Muscle of leg (tissue), 11 donors: ENCODE results near the gene RCN1. TPM values are rescaled to one million over a fixed set of nuclear protein-coding genes. Genes with fewer than 3 reads are reported as not detected.
A peak's percentile ranks its signal among the peaks of the same experiment; 100 is the strongest.
"Not testable (repeated sequence)": the region's sequence is repeated elsewhere in the genome, so short reads cannot be mapped to it uniquely, and the experiment has no call there.

Experiments used
- DNase-seq: peaks from one replicate; pipeline ENCODE4 v3.0.0; 2013
- H3K27ac ChIP-seq: one replicate; pipeline ENCODE4 v1.5.1; 2013; ENCODE audit warnings: mild to moderate bottlenecking, low read length, control low read depth
- H3K27me3 ChIP-seq: one replicate; pipeline ENCODE4 v1.6.1; 2013; ENCODE audit warnings: low read length; ENCODE audit not compliant: control insufficient read depth, insufficient read depth
- H3K36me3 ChIP-seq: one replicate; pipeline ENCODE4 v1.6.1; 2013; ENCODE audit warnings: low read length; ENCODE audit not compliant: control insufficient read depth, insufficient read depth
- H3K4me1 ChIP-seq: one replicate; pipeline ENCODE4 v1.6.1; 2013; ENCODE audit warnings: low read length; ENCODE audit not compliant: control insufficient read depth, insufficient read depth
- H3K4me3 ChIP-seq: one replicate; pipeline ENCODE4 v1.5.1; 2013; ENCODE audit warnings: low read length, control low read depth
- H3K9me3 ChIP-seq: replicated peaks from 2 replicates; pipeline ENCODE4 v1.6.1; 2013; ENCODE audit warnings: low read depth, low read length; ENCODE audit not compliant: control insufficient read depth
- WGBS: methylation state at CpG from one replicate; pipeline ENCODE4 v1.1.5; 2013; ENCODE audit warnings: missing lambda C conversion rate; ENCODE audit not compliant: insufficient coverage; 5-methylcytosine and 5-hydroxymethylcytosine counted together
- polyA plus RNA-seq, 8 donors: library from polyadenylated mRNA; unstranded; fragments of 120-200 nt; gene quantifications; one replicate each; pipeline versions ENCODE4 v1.2.1 to v1.2.3, GENCODE V29; 2013; ENCODE audit warnings: inconsistent platforms in 1 of 8, low replicate concordance in 1 of 8; ENCODE audit not compliant: insufficient read length in 8 of 8, insufficient read depth in 1 of 8
- total RNA-seq: library from RNA; stranded (reverse); fragments of 120-200 nt; gene quantifications from one replicate; pipeline ENCODE4 v1.2.4, GENCODE V29; 2013

The RCN1 gene
- total and polyA plus RNA-seq, 9 donors: 104 to 202 (median 145) TPM

DNA sequence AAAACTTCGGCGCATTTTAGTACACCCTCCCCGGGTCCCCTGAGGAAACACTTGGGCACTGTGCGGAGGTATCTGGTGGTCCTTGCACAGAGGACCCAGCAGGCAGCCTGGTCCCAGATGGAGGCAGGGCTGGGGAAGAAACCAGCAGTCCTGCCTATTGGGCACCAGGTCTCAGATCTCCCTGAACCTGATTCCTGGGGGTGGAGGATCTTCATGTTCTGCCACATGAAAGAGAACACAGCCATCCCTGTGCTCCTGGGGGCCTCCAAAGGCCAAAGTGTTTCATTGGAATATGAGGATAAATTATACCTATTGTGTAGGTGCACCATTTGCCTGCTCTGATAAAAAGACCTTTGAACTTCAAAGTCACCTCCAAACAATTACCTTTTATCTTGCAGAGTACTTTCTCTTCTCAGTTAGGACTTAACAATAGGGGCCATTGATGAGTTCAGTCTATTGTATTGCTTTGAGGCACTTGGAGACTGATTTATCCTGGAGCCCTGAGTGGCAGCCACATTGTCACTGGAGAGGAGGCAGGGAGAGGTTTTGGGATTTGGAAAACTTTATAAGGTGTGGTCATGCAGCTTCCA is 1.8 kb downstream of the RCN1 start:
- no peak overlapping the region for H3K27ac ChIP-seq
- H3K36me3 ChIP-seq: peaks cover 10% of the 10 kb centered on the region
- no peak for DNase-seq
- no peaks in the 10 kb centered on the region for H3K9me3 ChIP-seq
- 86% methylated on average over 4 of the region's 4 CpGs for WGBS
- H3K4me1 ChIP-seq: peaks cover 22% of the 10 kb centered on the region
- H3K4me3 ChIP-seq: peak overlapping the region; percentile 61
- no peaks in the 10 kb centered on the region for H3K27me3 ChIP-seq

- H3K9me3 ChIP-seq: no peaks in the 10 kb centered on the region
- 88% methylated on average over 1 of the region's 1 CpG for WGBS
- H3K36me3 ChIP-seq: peaks cover 31% of the 10 kb centered on the region
- peaks cover 16% of the 10 kb centered on the region for H3K4me1 ChIP-seq
- no peaks in the 10 kb centered on the region for H3K27me3 ChIP-seq
- no peak overlapping the region for H3K27ac ChIP-seq
- DNase-seq: no peak
- H3K4me3 ChIP-seq: no peak overlapping the region
Measured at GRCh38 chr11:32094923-32095322, 4.0 kb downstream of the RCN1 start.

DNA sequence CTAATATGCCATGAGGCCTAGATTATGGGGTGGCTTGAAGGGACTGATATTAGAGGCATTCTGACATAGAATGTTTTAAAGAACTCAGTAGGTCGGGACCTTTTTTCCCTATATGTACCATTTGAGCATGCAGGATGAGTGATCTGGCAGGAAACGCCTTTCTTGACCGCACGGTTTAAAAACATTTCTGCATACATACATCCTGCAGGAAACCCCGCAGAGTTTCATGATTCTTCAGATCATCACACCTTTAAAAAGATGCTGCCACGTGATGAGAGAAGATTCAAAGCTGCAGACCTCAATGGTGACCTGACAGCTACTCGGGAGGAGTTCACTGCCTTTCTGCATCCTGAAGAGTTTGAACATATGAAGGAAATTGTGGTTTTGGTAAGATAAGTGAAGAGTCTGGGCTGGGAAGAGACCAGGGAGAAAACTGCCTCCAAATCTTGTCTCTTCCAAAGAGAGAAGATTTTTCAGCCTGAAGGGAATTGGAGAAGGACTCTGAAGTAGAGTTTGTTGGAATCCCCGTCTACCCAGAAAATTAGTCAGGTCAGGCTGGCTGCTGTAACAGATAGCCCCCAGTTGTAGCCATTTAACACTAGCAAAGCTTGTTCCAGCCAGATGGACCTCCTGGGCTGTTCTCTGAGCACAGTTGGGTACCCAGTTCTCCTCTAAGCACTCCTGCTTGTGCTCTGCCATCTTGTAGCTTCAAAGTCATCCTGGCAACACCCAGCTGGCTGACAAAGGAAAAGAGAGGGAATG is 7.4 kb downstream of the RCN1 start:
- DNase-seq: no peak
- Histone ChIP-seq H3K4me3 (no peak overlapping the region), H3K27me3 (no peaks in the 10 kb centered on the region), H3K9me3 (no peaks in the 10 kb centered on the region), H3K27ac (no peak overlapping the region), H3K36me3 (peaks cover 59% of the 10 kb centered on the region), H3K4me1 (peaks cover 6% of the 10 kb centered on the region)
- 100% methylated on average over 1 of the region's 8 CpGs for WGBS

DNA sequence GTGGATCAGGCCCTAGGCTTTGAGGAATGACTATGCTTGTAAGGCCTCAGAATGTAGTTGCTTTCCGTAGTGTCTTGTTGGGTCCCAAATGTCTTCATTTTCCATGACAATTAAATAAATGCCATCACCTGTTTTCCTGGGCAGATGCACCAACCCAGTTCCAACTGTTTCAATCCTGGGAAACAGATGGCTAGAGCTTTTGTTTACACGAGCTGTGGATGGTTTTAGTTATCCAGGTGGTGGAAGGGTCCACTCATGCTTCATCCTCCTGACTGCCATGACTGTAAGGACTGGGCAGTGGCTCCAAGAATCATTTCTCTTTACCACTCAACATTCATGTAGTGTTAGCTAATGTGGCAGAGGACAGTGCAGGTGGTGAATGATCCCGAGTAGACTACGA is 8.6 kb downstream of the RCN1 start:
- Histone ChIP-seq H3K9me3 (no peaks in the 10 kb centered on the region), H3K4me1 (peaks cover 5% of the 10 kb centered on the region), H3K27me3 (no peaks in the 10 kb centered on the region), H3K4me3 (no peak overlapping the region), H3K36me3 (peaks cover 68% of the 10 kb centered on the region), H3K27ac (no peak overlapping the region)
- DNase-seq: no peak
- no CpG with 5 or more reads among the region's 4 CpGs for WGBS

DNA sequence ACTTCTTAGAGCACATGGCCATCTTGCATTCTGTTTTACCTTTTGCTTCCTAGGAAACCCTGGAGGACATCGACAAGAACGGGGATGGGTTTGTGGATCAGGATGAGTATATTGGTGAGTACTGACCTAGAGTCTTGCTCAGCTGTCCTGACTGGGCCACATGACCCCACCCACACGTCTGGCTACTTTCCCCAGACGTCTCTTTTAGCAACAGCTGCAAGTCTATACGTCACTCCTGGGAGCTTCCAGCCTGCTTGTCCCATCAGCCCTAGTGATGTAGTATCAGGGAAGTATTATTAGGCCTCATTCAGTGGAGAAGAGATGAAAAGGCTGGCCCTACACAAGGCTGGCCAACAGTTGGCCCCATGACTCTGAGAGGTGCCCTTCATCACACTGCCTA is 9.6 kb downstream of the RCN1 start:
- no CpG with 5 or more reads among the region's 5 CpGs for WGBS
- Histone ChIP-seq H3K4me3 (no peak overlapping the region), H3K27ac (no peak overlapping the region), H3K27me3 (no peaks in the 10 kb centered on the region), H3K4me1 (peaks cover 4% of the 10 kb centered on the region), H3K9me3 (no peaks in the 10 kb centered on the region), H3K36me3 (peaks cover 71% of the 10 kb centered on the region)
- peak; percentile 54 for DNase-seq

DNA sequence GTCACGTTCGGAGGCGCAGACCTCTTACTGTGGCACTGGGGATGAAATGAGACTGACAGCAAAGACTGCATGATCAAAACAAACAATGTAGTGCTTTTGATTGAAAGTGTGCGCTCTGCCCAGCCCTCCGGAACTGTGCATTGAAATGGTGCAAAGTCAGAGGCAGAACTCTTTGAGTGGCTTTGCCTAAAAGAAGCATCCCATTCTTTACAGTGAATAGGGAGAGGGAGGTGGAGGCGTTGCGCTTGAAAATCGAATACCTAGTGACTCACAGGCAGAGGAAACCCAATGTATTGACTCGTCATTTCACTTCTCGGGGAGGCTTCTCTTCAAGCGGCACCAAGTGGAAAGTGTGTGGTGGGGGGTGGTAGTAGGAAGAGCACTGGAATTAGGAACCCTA is 10.9 kb downstream of the RCN1 start:
- DNase-seq: no peak
- WGBS: 98% methylated on average over 5 of the region's 11 CpGs
- H3K36me3 ChIP-seq: peaks cover 77% of the 10 kb centered on the region
- H3K27ac ChIP-seq: no peak overlapping the region
- H3K4me3 ChIP-seq: no peak overlapping the region
- no peaks in the 10 kb centered on the region for H3K9me3 ChIP-seq
- peaks cover 4% of the 10 kb centered on the region for H3K4me1 ChIP-seq
- H3K27me3 ChIP-seq: no peaks in the 10 kb centered on the region

GRCh38 chr11:32103121-32103719 is 12.3 kb downstream of the RCN1 start:
- H3K9me3 ChIP-seq, H3K27ac ChIP-seq, H3K4me3 ChIP-seq, H3K27me3 ChIP-seq, H3K4me1 ChIP-seq, DNase-seq: not testable (repeated sequence)
- peaks cover 65% of the 10 kb centered on the region for H3K36me3 ChIP-seq
- 88% methylated on average over 4 of the region's 11 CpGs for WGBS

- H3K4me1 ChIP-seq: peaks cover 4% of the 10 kb centered on the region
- no peaks in the 10 kb centered on the region for H3K27me3 ChIP-seq
- WGBS: 92% methylated on average over 4 of the region's 5 CpGs
- peaks cover 58% of the 10 kb centered on the region for H3K36me3 ChIP-seq
- no peak for DNase-seq
- no peaks in the 10 kb centered on the region for H3K9me3 ChIP-seq
- no peak overlapping the region for H3K27ac ChIP-seq
- no peak overlapping the region for H3K4me3 ChIP-seq
Measured at GRCh38 chr11:32103941-32104340, 13.1 kb downstream of the RCN1 start.

GRCh38 chr11:32105871-32106560 is 15.1 kb downstream of the RCN1 start:
- Histone ChIP-seq H3K36me3 (peaks cover 39% of the 10 kb centered on the region), H3K27ac (no peak overlapping the region), H3K9me3 (no peaks in the 10 kb centered on the region), H3K27me3 (no peaks in the 10 kb centered on the region), H3K4me1 (no peaks in the 10 kb centered on the region), H3K4me3 (no peak overlapping the region)
- DNase-seq: no peak
- 76% methylated on average over 6 of the region's 7 CpGs for WGBS

- Histone ChIP-seq H3K4me1 (no peaks in the 10 kb centered on the region), H3K9me3 (no peaks in the 10 kb centered on the region), H3K27me3 (no peaks in the 10 kb centered on the region), H3K36me3 (peaks cover 24% of the 10 kb centered on the region), H3K4me3 (no peak overlapping the region), H3K27ac (no peak overlapping the region)
- 80% methylated on average over 2 of the region's 6 CpGs for WGBS
- no peak for DNase-seq
Measured at GRCh38 chr11:32107647-32108046, 16.8 kb downstream of the RCN1 start.
